GM23338 (cell line): ENCODE measurements around the gene SUPT3H. TPM values are rescaled to one million over a fixed set of nuclear protein-coding genes. Genes with fewer than 3 reads are reported as not detected.

Source experiments
- ATAC-seq: fragments of 200-7000 bp; cut with Tn5 transposase; 3 replicates; pipeline ENCODE4 v1.9.1; 2020
- DNase-seq: peaks from one replicate; pipeline ENCODE4 v3.0.0-alpha.2; 2015; ENCODE audit warnings: low spot score
- H2AFZ ChIP-seq: fragments of 200-600 bp; sonication (generic); 2 replicates; pipeline ENCODE4 v1.8.0; 2016; ENCODE audit warnings: antibody characterized with exemption, mild to moderate bottlenecking, moderate library complexity
- H3F3A ChIP-seq: fragments of 200-600 bp; sonication (generic); replicated peaks from 2 replicates; pipeline ENCODE4 v1.8.0; 2017; ENCODE audit warnings: antibody characterized with exemption, mixed run types, low read depth
- H3K27ac ChIP-seq: fragments of 200-600 bp; sonication (generic); 2 replicates; pipeline ENCODE4 v1.6.1; 2016; ENCODE audit warnings: low read depth
- H3K27me3 ChIP-seq: fragments of 200-600 bp; sonication (generic); 2 replicates; pipeline ENCODE4 v1.8.0; 2016; ENCODE audit warnings: mild to moderate bottlenecking, mixed run types, moderate library complexity; ENCODE audit not compliant: insufficient read depth
- H3K36me3 ChIP-seq: fragments of 200-600 bp; sonication (generic); 2 replicates; pipeline ENCODE4 v1.8.0; 2016; ENCODE audit warnings: mild to moderate bottlenecking; ENCODE audit not compliant: insufficient read depth
- H3K4me1 ChIP-seq: fragments of 200-600 bp; sonication (generic); 2 replicates; pipeline ENCODE4 v1.8.0; 2016; ENCODE audit warnings: mild to moderate bottlenecking, moderate library complexity; ENCODE audit not compliant: insufficient read depth
- H3K4me2 ChIP-seq: fragments of 200-600 bp; sonication (generic); 2 replicates; pipeline ENCODE4 v1.7.1; 2017; ENCODE audit warnings: mixed run types
- H3K4me3 ChIP-seq: fragments of 200-600 bp; sonication (generic); 2 replicates; pipeline ENCODE4 v1.6.1; 2016; ENCODE audit warnings: mixed run types
- H3K79me2 ChIP-seq: fragments of 200-600 bp; sonication (generic); replicated peaks from 2 replicates; pipeline ENCODE4 v1.8.0; 2017; ENCODE audit warnings: mild to moderate bottlenecking; ENCODE audit not compliant: insufficient read depth
- H3K9me2 ChIP-seq: fragments of 200-600 bp; sonication (generic); 2 replicates; pipeline ENCODE4 v1.8.0; 2017; ENCODE audit not compliant: insufficient read depth
- H4K20me1 ChIP-seq: fragments of 200-600 bp; sonication (generic); replicated peaks from 2 replicates; pipeline ENCODE4 v1.8.0; 2017; ENCODE audit warnings: mild to moderate bottlenecking; ENCODE audit not compliant: insufficient read depth
- H3K27ac Mint-ChIP-seq: 2 replicates; pipeline ENCODE4 v1.8.0; 2020; ENCODE audit warnings: inconsistent platforms, mild to moderate bottlenecking, moderate library complexity, mixed read lengths
- H3K27me3 Mint-ChIP-seq: 3 replicates; pipeline ENCODE4 v1.8.0; 2022; ENCODE audit warnings: low read depth, mild to moderate bottlenecking, moderate library complexity, mixed read lengths, inconsistent platforms; ENCODE audit not compliant: insufficient read depth, poor library complexity
- H3K36me3 Mint-ChIP-seq: 3 replicates; pipeline ENCODE4 v1.8.0; 2021; ENCODE audit warnings: low read depth, mild to moderate bottlenecking, inconsistent platforms, moderate library complexity, mixed read lengths
- H3K4me1 Mint-ChIP-seq: 3 replicates; pipeline ENCODE4 v1.8.0; 2020; ENCODE audit warnings: mild to moderate bottlenecking, inconsistent platforms, mixed read lengths
- H3K4me3 Mint-ChIP-seq: 3 replicates; pipeline ENCODE4 v1.8.0; 2021; ENCODE audit warnings: moderate library complexity, mild to moderate bottlenecking, inconsistent platforms, mixed read lengths
- H3K9me3 Mint-ChIP-seq: 3 replicates; pipeline ENCODE4 v1.8.0; 2020; ENCODE audit warnings: moderate library complexity, mild to moderate bottlenecking, inconsistent platforms, mixed read lengths
- NANOG ChIP-seq: IDR thresholded peaks from 2 replicates; pipeline ENCODE4 v1.6.1; 2016; ENCODE audit warnings: antibody characterized with exemption, borderline replicate concordance
- REST ChIP-seq: IDR thresholded peaks from one replicate; pipeline ENCODE4 v1.6.1; 2018; ENCODE audit warnings: antibody characterized with exemption; ENCODE audit not compliant: unreplicated experiment
- ZNF462 ChIP-seq: fragments of 250-450 bp; sonication (Bioruptor Pico); IDR thresholded peaks from 2 replicates; pipeline ENCODE4 v1.5.0; 2020; ENCODE audit warnings: mild to moderate bottlenecking, moderate library complexity
- polyA plus RNA-seq: library from polyadenylated mRNA; unstranded; fragments of >200 nt; fragmentation: Nextera tagmentation; extraction: Ambion mirVana; gene quantifications from 2 replicates; pipeline ENCODE4 v1.2.1, GENCODE V29; 2016
- total RNA-seq: library from RNA; depleted of rRNA; stranded (reverse); fragments of >200 nt; shearing (Covaris generic); gene quantifications from 2 replicates; pipeline ENCODE4 v1.2.3, GENCODE V29; 2014

The SUPT3H gene
- total and polyA plus RNA-seq, 2 experiments from 2014 or later: 11.4 to 30.1 TPM

- no peaks in the 10 kb centered on the region for H3K27me3 Mint-ChIP-seq
- Histone ChIP-seq H3K4me3 (no peak overlapping the region), H2AFZ (no peak overlapping the region), H3K27ac (no peak overlapping the region), H3K27me3 (no peaks in the 10 kb centered on the region), H3K79me2 (peaks cover 36% of the 10 kb centered on the region), H3F3A (no peaks in the 10 kb centered on the region), H3K36me3 (no peaks in the 10 kb centered on the region), H4K20me1 (peaks cover 3% of the 10 kb centered on the region; the same call in 1 of the 2 replicates), H3K4me2 (no peak overlapping the region), H3K4me1 (peaks cover 8% of the 10 kb centered on the region; the same call in 1 of the 2 replicates), H3K9me2 (no peaks in the 10 kb centered on the region)
- no peak for TF ChIP-seq ZNF462 (CRISPR knock-in tag)
- no peak for TF ChIP-seq NANOG
- H3K4me3 Mint-ChIP-seq: no peak overlapping the region
- peaks cover 6% of the 10 kb centered on the region for H3K4me1 Mint-ChIP-seq
- no peaks in the 10 kb centered on the region for H3K9me3 Mint-ChIP-seq
- H3K27ac Mint-ChIP-seq: no peak overlapping the region
- ATAC-seq (no peak), DNase-seq (no peak)
- H3K36me3 Mint-ChIP-seq: no peaks in the 10 kb centered on the region
These were observed 12.7 kb downstream of the SUPT3H start for GRCh38 chr6:45365036-45365435.

GRCh38 chr6:45364466-45364865, 13.3 kb downstream of the SUPT3H start:
- DNase-seq (no peak), ATAC-seq (no peak)
- no peaks in the 10 kb centered on the region for H3K9me3 Mint-ChIP-seq
- Histone ChIP-seq H3K9me2 (no peaks in the 10 kb centered on the region), H3K36me3 (no peaks in the 10 kb centered on the region), H3K4me3 (no peak overlapping the region), H3K4me1 (peaks cover 8% of the 10 kb centered on the region; the same call in 1 of the 2 replicates), H3K27me3 (no peaks in the 10 kb centered on the region), H3K79me2 (peaks cover 33% of the 10 kb centered on the region), H4K20me1 (peaks cover 3% of the 10 kb centered on the region; the same call in 1 of the 2 replicates), H3F3A (no peaks in the 10 kb centered on the region), H2AFZ (no peak overlapping the region), H3K4me2 (no peak overlapping the region), H3K27ac (no peak overlapping the region)
- H3K36me3 Mint-ChIP-seq: no peaks in the 10 kb centered on the region
- H3K4me3 Mint-ChIP-seq: no peak overlapping the region
- H3K27me3 Mint-ChIP-seq: peaks cover 1% of the 10 kb centered on the region
- H3K4me1 Mint-ChIP-seq: peaks cover 6% of the 10 kb centered on the region
- peak overlapping the region; percentile 21; the same call in 1 of the 2 replicates for H3K27ac Mint-ChIP-seq
- TF ChIP-seq REST: no peak
